ENCODE results near the gene SAMSN1.

GRCh38 chr21:14584357-14585095 is 38.4 kb upstream of the SAMSN1 start:
- TF ChIP-seq CTCF (conservative IDR thresholded peaks at IDR 0.05), result no peak
- TF ChIP-seq ZFX (IDR thresholded peaks at IDR 0.05), result no peak

Measured in C4-2B (cell line).